CD14-positive monocyte (primary cell): ENCODE data around the gene GABRB2. TPM values are rescaled to one million over a fixed set of nuclear protein-coding genes. Genes with fewer than 3 reads are reported as not detected.

Experiments used
- DNase-seq, 3 donors: peaks; one replicate each; pipeline ENCODE4 v3.0.0-alpha.2; 2011 to 2022
- H2AFZ ChIP-seq: 2 replicates; pipeline ENCODE4 v1.6.0; 2012; ENCODE audit warnings: mild to moderate bottlenecking, low read depth, low read length, inconsistent platforms; ENCODE audit not compliant: insufficient read depth, poor library complexity, severe bottlenecking
- H3K27ac ChIP-seq, 2 donors: 1 replicate in 1 of 2; 2 replicates in 1 of 2; pipeline ENCODE4 v1.5.1; 2012 to 2013; ENCODE audit warnings: low read length in 2 of 2, control low read depth in 1 of 2, inconsistent platforms in 1 of 2, low read depth in 1 of 2, mild to moderate bottlenecking in 1 of 2
- H3K27me3 ChIP-seq, 2 donors: one replicate each; pipeline versions ENCODE4 v1.6.0 to v1.6.1; 2011 to 2013; ENCODE audit warnings: low read length in 2 of 2; ENCODE audit not compliant: control insufficient read depth in 2 of 2, insufficient read depth in 2 of 2
- H3K36me3 ChIP-seq, 2 donors: replicated peaks in 1 of 2; 1 replicate in 1 of 2; 2 replicates in 1 of 2; pipeline versions ENCODE4 v1.5.1 to v1.6.1; 2012 to 2013; ENCODE audit warnings: low read length in 2 of 2, control low read depth in 1 of 2, inconsistent platforms in 1 of 2, mild to moderate bottlenecking in 1 of 2; ENCODE audit not compliant: insufficient read depth in 2 of 2, control insufficient read depth in 1 of 2
- H3K4me1 ChIP-seq, 2 donors: 1 replicate in 1 of 2; 2 replicates in 1 of 2; pipeline versions ENCODE4 v1.5.1 to v1.6.1; 2012 to 2013; ENCODE audit warnings: low read length in 2 of 2, control low read depth in 1 of 2, inconsistent platforms in 1 of 2, mild to moderate bottlenecking in 1 of 2, moderate library complexity in 1 of 2; ENCODE audit not compliant: insufficient read depth in 2 of 2, control insufficient read depth in 1 of 2
- H3K4me2 ChIP-seq: replicated peaks from 2 replicates; pipeline ENCODE3; 2012; ENCODE audit warnings: low read length, moderate library complexity, mild to moderate bottlenecking; ENCODE audit not compliant: poor library complexity, severe bottlenecking; ENCODE audit errors: extremely low read depth
- H3K4me3 ChIP-seq, 3 experiments: fragments of 200-600 bp in 1 of 3; sonication (generic) in 1 of 3; replicated peaks in 1 of 3; 1 replicate in 2 of 3; 2 replicates in 1 of 3; pipeline ENCODE4 v1.5.1; 2011 to 2013; ENCODE audit warnings: low read length in 3 of 3, mild to moderate bottlenecking in 3 of 3, control low read depth in 2 of 3, low read depth in 2 of 3, inconsistent platforms in 1 of 3, moderate library complexity in 1 of 3
- H3K79me2 ChIP-seq: 2 replicates; pipeline ENCODE4 v1.6.0; 2012; ENCODE audit warnings: mild to moderate bottlenecking, control low read depth, inconsistent platforms, low read length, moderate library complexity; ENCODE audit not compliant: insufficient read depth
- H3K9ac ChIP-seq: 2 replicates; pipeline ENCODE4 v1.6.0; 2017; ENCODE audit warnings: low read length, mild to moderate bottlenecking; ENCODE audit not compliant: insufficient read depth, poor library complexity, severe bottlenecking
- H3K9me3 ChIP-seq, 2 donors: replicated peaks in 1 of 2; 1 replicate in 1 of 2; 2 replicates in 1 of 2; pipeline versions ENCODE4 v1.5.1 to v1.6.1; 2012 to 2013; ENCODE audit warnings: low read length in 2 of 2, control low read depth in 1 of 2; ENCODE audit not compliant: control insufficient read depth in 1 of 2, insufficient read depth in 1 of 2
- H4K20me1 ChIP-seq: 2 replicates; pipeline ENCODE4 v1.6.0; 2012; ENCODE audit warnings: mild to moderate bottlenecking, low read length, control low read depth, moderate library complexity; ENCODE audit not compliant: insufficient read depth
- H3K27ac Mint-ChIP-seq, 7 donors: one replicate each; pipeline ENCODE4 v1.8.0; 2020; ENCODE audit warnings: mild to moderate bottlenecking in 7 of 7, mixed read lengths in 7 of 7, moderate library complexity in 6 of 7, inconsistent platforms in 2 of 7
- H3K27me3 Mint-ChIP-seq, 3 donors: one replicate each; pipeline ENCODE4 v1.8.0; 2021 to 2022; ENCODE audit warnings: low read depth in 3 of 3, mild to moderate bottlenecking in 3 of 3, mixed read lengths in 3 of 3, moderate library complexity in 3 of 3, inconsistent platforms in 1 of 3
- H3K36me3 Mint-ChIP-seq, 2 donors: one replicate each; pipeline ENCODE4 v1.8.0; 2020; ENCODE audit warnings: mixed read lengths in 2 of 2, inconsistent platforms in 1 of 2, mild to moderate bottlenecking in 1 of 2
- H3K4me1 Mint-ChIP-seq: one replicate; pipeline ENCODE4 v1.8.0; 2020; ENCODE audit warnings: mild to moderate bottlenecking, mixed read lengths
- H3K4me3 Mint-ChIP-seq, 2 donors: one replicate each; pipeline ENCODE4 v1.8.0; 2020; ENCODE audit warnings: mild to moderate bottlenecking in 2 of 2, mixed read lengths in 2 of 2, moderate library complexity in 1 of 2
- H3K9me3 Mint-ChIP-seq, 7 donors: one replicate each; pipeline ENCODE4 v1.8.0; 2020 to 2022; ENCODE audit warnings: mixed read lengths in 7 of 7, mild to moderate bottlenecking in 6 of 7, moderate library complexity in 6 of 7, inconsistent platforms in 2 of 7
- WGBS: methylation state at CpG from one replicate; pipeline ENCODE4 v1.1.5; 2013; ENCODE audit warnings: missing lambda C conversion rate; ENCODE audit not compliant: insufficient coverage; 5-methylcytosine and 5-hydroxymethylcytosine counted together
- intact Hi-C, 2 donors: fragments of 100-400 bp; cut with micrococcal nuclease; formaldehyde crosslinking; loops; one replicate each; pipeline versions ENCODE4 v1.15.0 to v1.15.1; 2023
- polyA plus RNA-seq, 3 donors: library from polyadenylated mRNA; depleted of rRNA in 1 of 3; unstranded in 2 of 3; stranded (reverse) in 1 of 3; fragments of 300-500 nt in 2 of 3; fragments of >200 nt in 1 of 3; fragmentation: Illumina TruSeq in 2 of 3; gene quantifications; 1 replicate in 2 of 3; 2 replicates in 1 of 3; pipeline ENCODE4 v1.2.3, GENCODE V29; 2012 to 2021
- TF ChIP-seq, protein P1 (sequence below): fragments of 200-600 bp; IDR thresholded peaks from one replicate; pipeline ENCODE4 v1.8.0; 2022; ENCODE audit warnings: antibody characterized with exemption, mild to moderate bottlenecking

Gene GABRB2
- polyA plus RNA-seq, 3 donors: not detected

DNA sequence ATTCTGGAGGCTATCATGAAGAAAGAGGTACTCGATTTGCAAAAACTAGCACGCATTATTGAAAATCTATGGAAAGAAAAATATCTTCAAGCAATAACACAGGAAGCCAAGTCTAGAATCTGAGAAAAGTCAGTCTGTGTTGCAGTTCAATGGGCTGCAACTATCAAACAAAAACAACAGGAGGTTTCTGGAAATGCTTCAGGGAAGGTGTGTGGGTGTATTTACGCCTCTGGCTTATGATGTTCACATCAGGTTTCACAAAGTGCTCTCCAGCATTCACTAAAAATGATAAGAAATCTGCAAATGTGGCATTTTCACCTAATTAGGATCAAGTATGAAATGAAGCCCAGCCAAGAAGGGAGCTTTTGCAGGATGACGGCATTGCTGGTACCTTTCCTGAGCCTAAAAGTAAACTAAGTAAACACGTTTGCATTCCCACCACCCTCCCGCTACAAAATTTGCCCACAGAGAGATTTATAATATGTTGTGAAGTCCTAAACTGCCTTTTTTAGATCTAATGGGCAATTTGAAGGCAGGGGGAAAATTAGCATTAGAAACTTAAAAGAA lies 146.4 kb downstream of the GABRB2 start:
- peaks cover 0 to 2% (median 0%) of the 10 kb centered on the region in 7 donors for H3K9me3 Mint-ChIP-seq
- intact Hi-C loops: no loop called here
- no peaks in the 10 kb centered on the region for H3K36me3 ChIP-seq
- DNase-seq: no peak
- H3K27ac Mint-ChIP-seq: no peak overlapping the region
- H3K27me3 ChIP-seq: no peaks in the 10 kb centered on the region
- H3K27me3 Mint-ChIP-seq: no peaks in the 10 kb centered on the region
- no CpG with 5 or more reads among the region's 6 CpGs for WGBS
- H3K4me3 Mint-ChIP-seq: no peak overlapping the region
- no peaks in the 10 kb centered on the region for H3K79me2 ChIP-seq
- TF ChIP-seq, protein P1, sequence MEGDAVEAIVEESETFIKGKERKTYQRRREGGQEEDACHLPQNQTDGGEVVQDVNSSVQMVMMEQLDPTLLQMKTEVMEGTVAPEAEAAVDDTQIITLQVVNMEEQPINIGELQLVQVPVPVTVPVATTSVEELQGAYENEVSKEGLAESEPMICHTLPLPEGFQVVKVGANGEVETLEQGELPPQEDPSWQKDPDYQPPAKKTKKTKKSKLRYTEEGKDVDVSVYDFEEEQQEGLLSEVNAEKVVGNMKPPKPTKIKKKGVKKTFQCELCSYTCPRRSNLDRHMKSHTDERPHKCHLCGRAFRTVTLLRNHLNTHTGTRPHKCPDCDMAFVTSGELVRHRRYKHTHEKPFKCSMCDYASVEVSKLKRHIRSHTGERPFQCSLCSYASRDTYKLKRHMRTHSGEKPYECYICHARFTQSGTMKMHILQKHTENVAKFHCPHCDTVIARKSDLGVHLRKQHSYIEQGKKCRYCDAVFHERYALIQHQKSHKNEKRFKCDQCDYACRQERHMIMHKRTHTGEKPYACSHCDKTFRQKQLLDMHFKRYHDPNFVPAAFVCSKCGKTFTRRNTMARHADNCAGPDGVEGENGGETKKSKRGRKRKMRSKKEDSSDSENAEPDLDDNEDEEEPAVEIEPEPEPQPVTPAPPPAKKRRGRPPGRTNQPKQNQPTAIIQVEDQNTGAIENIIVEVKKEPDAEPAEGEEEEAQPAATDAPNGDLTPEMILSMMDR: no peak
- no peak overlapping the region for H3K9ac ChIP-seq
- no peaks in the 10 kb centered on the region for H3K36me3 Mint-ChIP-seq
- no peaks in the 10 kb centered on the region for H3K4me1 ChIP-seq
- no peak overlapping the region for H3K4me3 ChIP-seq
- no peak overlapping the region for H3K4me2 ChIP-seq
- no peak overlapping the region for H2AFZ ChIP-seq
- no peaks in the 10 kb centered on the region for H3K4me1 Mint-ChIP-seq
- H3K9me3 ChIP-seq: no peaks in the 10 kb centered on the region
- H4K20me1 ChIP-seq: no peaks in the 10 kb centered on the region
- no peak overlapping the region for H3K27ac ChIP-seq

DNA sequence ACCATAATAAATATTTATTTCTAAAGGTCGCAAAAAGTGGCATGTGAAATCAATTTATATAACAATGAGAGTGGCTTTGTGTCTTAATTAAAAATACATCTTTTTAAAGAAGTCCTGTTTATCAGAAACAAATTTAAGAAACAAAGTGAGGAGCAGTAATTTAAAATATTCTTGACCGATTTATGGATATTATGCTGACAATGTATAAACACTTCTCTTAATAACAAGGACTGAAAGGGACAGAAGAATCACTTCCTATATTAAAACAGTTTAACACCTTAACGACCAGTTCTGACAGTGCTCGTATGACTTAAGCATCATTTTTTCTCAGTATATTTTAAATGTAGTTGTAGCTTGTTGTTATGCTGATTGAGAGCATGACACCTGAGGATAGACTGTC lies 149.1 kb downstream of the GABRB2 start:
- H3K27ac ChIP-seq: no peak overlapping the region
- H3K27me3 ChIP-seq: no peaks in the 10 kb centered on the region
- Mint-ChIP-seq H3K27me3 (no peaks in the 10 kb centered on the region), H3K36me3 (no peaks in the 10 kb centered on the region), H3K9me3 (no peaks in the 10 kb centered on the region), H3K27ac (peak overlapping the region in 1 of 7 donors; percentile 12), H3K4me1 (no peaks in the 10 kb centered on the region), H3K4me3 (no peak overlapping the region)
- H3K4me3 ChIP-seq: no peak overlapping the region
- WGBS: no CpG with 5 or more reads among the region's 4 CpGs
- TF ChIP-seq, protein P1: no peak
- intact Hi-C loops: no loop called here
- no peaks in the 10 kb centered on the region for H4K20me1 ChIP-seq
- H3K4me2 ChIP-seq: no peak overlapping the region
- no peak overlapping the region for H2AFZ ChIP-seq
- no peaks in the 10 kb centered on the region for H3K9me3 ChIP-seq
- no peaks in the 10 kb centered on the region for H3K4me1 ChIP-seq
- no peaks in the 10 kb centered on the region for H3K36me3 ChIP-seq
- H3K9ac ChIP-seq: no peak overlapping the region
- H3K79me2 ChIP-seq: no peaks in the 10 kb centered on the region
- DNase-seq: no peak
